Suppressor macrophage treated with lipopolysaccharide for 4 hours (primary cell): Measurements from ENCODE around the gene LCAT.
"Not testable (repeated sequence)": the region's sequence is repeated elsewhere in the genome, so short reads cannot be mapped to it uniquely, and the experiment has no call there.

ENCODE experiments used
- DNase-seq: peaks from one replicate; pipeline ENCODE4 v3.0.0-alpha.2; 2020

LCAT gene

GRCh38 chr16:67931712-67932461 lies 12.0 kb downstream of the LCAT start, which contains the start of gene CTRL:
Gene CTRL (minus strand): TSS chr16:67931862. CDS start chr16:67931852, 10 bp downstream.
- DNase-seq: no peak

- DNase-seq: no peak
These were observed 13.2 kb downstream of the LCAT start for GRCh38 chr16:67930678-67931211.

DNA sequence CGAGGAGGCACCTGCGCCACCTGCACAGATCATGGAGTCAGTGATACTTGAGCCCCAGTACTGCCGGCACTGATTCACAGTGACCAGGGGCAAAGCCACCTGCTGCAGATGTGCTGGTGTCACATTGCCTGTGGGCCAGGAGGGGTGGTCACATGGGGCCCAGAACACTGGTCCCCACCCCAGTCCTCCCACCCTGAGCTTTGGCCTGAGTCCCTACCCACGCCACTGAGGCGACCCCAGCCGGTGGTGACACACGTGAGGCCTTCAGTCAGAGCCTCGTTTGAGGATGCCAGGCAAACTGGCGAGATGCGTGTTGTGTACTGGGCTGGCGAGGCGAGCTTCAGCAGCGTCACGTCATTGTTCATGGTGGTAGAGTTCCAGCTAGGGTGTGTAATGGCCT lies 13.7 kb downstream of the LCAT start:
- DNase-seq: no peak

- DNase-seq: peak; percentile 63
These were observed 15.2 kb downstream of the LCAT start for GRCh38 chr16:67928561-67929364.

DNA sequence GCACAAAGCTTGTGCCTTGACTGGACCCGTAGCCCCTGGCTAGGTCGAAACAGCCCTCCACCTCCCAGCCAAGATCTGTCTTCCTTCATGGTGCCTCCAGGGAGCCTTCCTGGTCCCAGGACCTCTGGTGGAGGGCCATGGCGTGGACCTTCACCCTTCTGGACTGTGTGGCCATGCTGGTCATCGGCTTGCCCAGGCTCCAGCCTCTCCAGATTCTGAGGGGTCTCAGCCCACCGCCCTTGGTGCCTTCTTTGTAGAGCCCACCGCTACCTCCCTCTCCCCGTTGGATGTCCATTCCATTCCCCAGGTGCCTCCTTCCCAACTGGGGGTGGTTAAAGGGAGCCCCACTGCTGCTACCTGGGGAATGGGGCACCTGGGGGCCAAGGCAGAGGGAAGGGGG lies 15.8 kb downstream of the LCAT start:
- no peak for DNase-seq

GRCh38 chr16:67927131-67927941 lies 16.6 kb downstream of the LCAT start:
- no peak for DNase-seq

- DNase-seq: no peak
These were observed 17.7 kb downstream of the LCAT start for GRCh38 chr16:67926181-67926750.

- no peak for DNase-seq
These were observed 19.6 kb downstream of the LCAT start for GRCh38 chr16:67924140-67924906.

- DNase-seq: no peak
These were observed 20.4 kb downstream of the LCAT start for GRCh38 chr16:67923414-67924116.

DNA sequence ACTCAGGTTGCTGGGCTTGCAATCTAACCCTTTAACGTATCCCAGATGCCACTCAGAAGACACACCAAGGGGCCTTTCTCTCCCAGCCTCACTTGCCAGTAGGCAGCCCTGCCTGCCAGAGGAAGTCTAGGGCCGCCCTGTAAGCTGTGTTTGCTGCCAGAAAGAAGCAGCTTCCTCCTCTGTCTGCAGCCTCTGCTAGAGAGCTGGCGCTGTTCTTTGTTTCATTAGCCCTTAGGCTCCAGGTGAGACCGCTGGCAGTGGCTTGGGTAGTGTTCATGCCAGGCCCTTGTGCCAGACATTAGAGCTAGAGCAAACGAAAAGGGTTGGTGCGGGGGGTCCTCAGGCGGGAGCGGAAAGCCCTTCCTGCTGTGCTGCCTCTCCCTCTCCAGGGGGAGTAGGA lies 21.2 kb downstream of the LCAT start:
- no peak for DNase-seq

- DNase-seq: no peak
These were observed 21.7 kb downstream of the LCAT start for GRCh38 chr16:67922221-67922620.

GRCh38 chr16:67919622-67920221 lies 24.2 kb downstream of the LCAT start:
- no peak for DNase-seq

- peak; percentile 67 for DNase-seq
These were observed 26.1 kb downstream of the LCAT start for GRCh38 chr16:67917852-67918236.

GRCh38 chr16:67917140-67917851 lies 26.6 kb downstream of the LCAT start:
- no peak for DNase-seq

- no peak for DNase-seq
These were observed 27.8 kb downstream of the LCAT start for GRCh38 chr16:67915831-67916723.

- DNase-seq: not testable (repeated sequence)
These were observed 28.5 kb downstream of the LCAT start for GRCh38 chr16:67915496-67915769.

DNA sequence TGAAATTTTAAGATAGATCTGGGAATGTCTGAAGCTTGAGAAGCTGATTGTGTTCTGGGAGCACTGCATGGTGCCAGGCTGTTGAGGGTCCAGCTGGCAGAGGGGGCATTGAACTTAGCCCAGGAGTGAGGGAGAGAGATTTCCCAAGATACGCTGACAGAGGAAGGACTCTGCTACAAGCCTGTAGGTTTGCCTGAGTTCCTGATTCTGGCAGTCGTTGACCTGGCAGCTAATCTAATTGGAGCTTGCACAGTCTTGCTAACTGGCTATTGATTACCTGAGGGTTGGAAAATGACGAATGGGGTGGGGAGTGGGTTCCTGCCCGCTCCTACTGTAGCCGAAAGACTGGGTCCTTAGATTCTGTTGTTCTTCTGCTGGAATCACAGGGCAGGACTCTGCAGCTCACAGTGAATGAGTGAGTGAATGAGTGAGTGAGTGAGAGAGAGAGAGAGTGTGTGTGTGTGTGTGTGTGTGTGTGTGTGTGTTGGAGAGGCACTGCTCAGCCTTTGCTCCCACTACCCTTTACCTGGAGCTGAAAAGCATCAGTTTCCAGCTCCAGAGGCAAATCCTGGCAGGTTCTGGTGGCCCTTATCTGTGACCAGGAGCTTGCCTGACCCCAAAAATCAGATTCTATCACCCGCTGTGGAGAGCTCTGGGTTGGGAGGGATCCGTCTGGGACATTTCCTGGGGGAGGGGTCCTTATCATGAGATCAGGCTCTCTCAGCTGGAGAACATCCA lies 29.0 kb downstream of the LCAT start:
- no peak for DNase-seq

GRCh38 chr16:67910158-67910557 lies 33.8 kb downstream of the LCAT start:
- no peak for DNase-seq
